ENCODE results near the gene SPEN. TPM values are rescaled to one million over a fixed set of nuclear protein-coding genes. Genes with fewer than 3 reads are reported as not detected.

SPEN gene
- total and polyA plus RNA-seq, 2 experiments from 2014 or later = 24.3 to 25.9 TPM

DNA sequence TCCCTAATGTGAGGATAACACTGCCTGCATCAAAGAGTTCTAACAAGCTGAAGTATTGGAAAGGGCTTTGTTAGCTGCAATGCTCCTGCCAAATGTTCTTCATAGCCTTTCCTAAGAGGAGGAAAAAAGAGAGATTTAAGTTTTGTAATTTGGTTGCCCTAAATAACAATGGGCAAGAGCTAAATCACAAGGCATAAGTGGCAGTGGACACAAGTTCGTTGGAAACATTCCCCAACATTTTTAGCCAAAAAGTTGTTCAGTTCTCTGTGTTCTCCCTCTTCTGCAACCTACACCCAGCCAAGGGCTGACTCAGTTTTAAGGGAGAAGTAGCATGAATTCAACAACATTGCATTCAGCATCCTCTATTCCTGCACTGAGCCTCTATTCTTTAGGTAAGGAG is 37.4 kb upstream of the SPEN start:
- TF ChIP-seq, protein P1, sequence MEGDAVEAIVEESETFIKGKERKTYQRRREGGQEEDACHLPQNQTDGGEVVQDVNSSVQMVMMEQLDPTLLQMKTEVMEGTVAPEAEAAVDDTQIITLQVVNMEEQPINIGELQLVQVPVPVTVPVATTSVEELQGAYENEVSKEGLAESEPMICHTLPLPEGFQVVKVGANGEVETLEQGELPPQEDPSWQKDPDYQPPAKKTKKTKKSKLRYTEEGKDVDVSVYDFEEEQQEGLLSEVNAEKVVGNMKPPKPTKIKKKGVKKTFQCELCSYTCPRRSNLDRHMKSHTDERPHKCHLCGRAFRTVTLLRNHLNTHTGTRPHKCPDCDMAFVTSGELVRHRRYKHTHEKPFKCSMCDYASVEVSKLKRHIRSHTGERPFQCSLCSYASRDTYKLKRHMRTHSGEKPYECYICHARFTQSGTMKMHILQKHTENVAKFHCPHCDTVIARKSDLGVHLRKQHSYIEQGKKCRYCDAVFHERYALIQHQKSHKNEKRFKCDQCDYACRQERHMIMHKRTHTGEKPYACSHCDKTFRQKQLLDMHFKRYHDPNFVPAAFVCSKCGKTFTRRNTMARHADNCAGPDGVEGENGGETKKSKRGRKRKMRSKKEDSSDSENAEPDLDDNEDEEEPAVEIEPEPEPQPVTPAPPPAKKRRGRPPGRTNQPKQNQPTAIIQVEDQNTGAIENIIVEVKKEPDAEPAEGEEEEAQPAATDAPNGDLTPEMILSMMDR (IDR thresholded peaks at IDR 0.05; ENCODE audit: poor library complexity) = no peak
- no peak for TF ChIP-seq EZH2phosphoT487 (IDR thresholded peaks at IDR 0.05; ENCODE audit: low read depth, severe bottlenecking, unreplicated experiment)
- TF ChIP-seq EZH2 (IDR thresholded peaks at IDR 0.05; ENCODE audit: borderline replicate concordance) = no peak
- Histone ChIP-seq H3K9me3 (ENCODE audit: low read depth) (no peaks in the 10 kb centered on the region), H3K79me2 (no peaks in the 10 kb centered on the region), H3K4me1 (ENCODE audit: insufficient read depth) (no peaks in the 10 kb centered on the region), H3K36me3 (replicated peaks; ENCODE audit: insufficient read depth, low read depth) (no peaks in the 10 kb centered on the region), H4K20me1 (ENCODE audit: insufficient read depth, poor library complexity, severe bottlenecking) (no peaks in the 10 kb centered on the region), H3K4me2 (no peak overlapping the region), H3K9me2 (replicated peaks; ENCODE audit: insufficient read depth) (no peaks in the 10 kb centered on the region), H2AFZ (no peak overlapping the region), H3K27me3 (no peaks in the 10 kb centered on the region), H3K4me3 (no peak overlapping the region), H3K27ac (no peak overlapping the region)
- no peak for DNase-seq (ENCODE audit: low spot score)
- 74% methylated on average over 1 of the region's 1 CpG for WGBS (ENCODE audit: low lambda C conversion rate, missing lambda C conversion rate)

DNA sequence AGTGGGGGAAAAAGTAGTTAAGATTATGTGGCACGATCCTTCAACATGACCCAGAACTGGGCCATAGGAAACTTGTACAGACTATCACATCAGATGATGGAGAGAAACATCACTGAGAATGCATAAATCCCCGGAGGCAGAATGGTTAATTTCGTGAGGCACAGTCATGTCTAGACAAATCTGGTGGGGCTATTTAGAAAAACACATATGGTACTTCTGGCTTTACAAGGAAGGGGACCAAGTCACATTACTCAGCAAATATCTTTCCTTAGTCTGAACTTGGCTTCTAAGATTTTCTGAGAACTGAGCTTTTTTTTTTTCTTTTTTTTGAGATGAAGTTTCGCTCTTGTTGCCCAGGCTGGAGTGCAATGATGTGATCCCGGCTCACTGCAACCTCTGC is 30.8 kb upstream of the SPEN start:
- TF ChIP-seq, protein P1 (IDR thresholded peaks at IDR 0.05; ENCODE audit: poor library complexity) = no peak
- TF ChIP-seq EZH2phosphoT487 (IDR thresholded peaks at IDR 0.05; ENCODE audit: low read depth, severe bottlenecking, unreplicated experiment) (no peak), EZH2 (IDR thresholded peaks at IDR 0.05; ENCODE audit: borderline replicate concordance) (no peak)
- Histone ChIP-seq H3K27me3 (no peaks in the 10 kb centered on the region), H3K4me3 (no peak overlapping the region), H3K36me3 (replicated peaks; ENCODE audit: insufficient read depth, low read depth) (no peaks in the 10 kb centered on the region), H3K9me2 (replicated peaks; ENCODE audit: insufficient read depth) (no peaks in the 10 kb centered on the region), H3K27ac (no peak overlapping the region), H3K9me3 (ENCODE audit: low read depth) (no peaks in the 10 kb centered on the region), H2AFZ (no peak overlapping the region), H3K79me2 (no peaks in the 10 kb centered on the region), H3K4me2 (no peak overlapping the region), H3K4me1 (ENCODE audit: insufficient read depth) (no peaks in the 10 kb centered on the region), H4K20me1 (ENCODE audit: insufficient read depth, poor library complexity, severe bottlenecking) (no peaks in the 10 kb centered on the region)
- DNase-seq (ENCODE audit: low spot score) = no peak
- WGBS (ENCODE audit: low lambda C conversion rate, missing lambda C conversion rate) = 91% methylated on average over 5 of the region's 5 CpGs

DNA sequence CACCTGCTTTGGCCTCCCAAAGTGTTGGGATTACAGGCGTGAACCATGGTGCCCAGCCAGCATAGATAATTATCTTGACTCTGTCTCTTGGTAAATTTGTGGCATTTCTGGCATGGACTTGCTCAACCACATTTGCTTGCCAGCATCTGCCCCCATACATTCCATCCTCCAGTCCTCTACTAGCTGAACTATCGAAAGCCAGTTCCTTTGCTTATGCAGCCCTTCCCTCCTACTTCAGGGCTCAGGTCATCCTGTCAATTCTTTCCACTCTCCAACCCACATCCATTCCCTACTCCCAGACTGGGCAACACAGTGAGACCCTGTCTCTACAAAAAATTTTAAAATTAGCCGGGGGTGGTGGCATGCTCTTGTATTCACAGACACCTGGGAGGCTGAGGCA is 27.0 kb upstream of the SPEN start:
- H3K79me2 ChIP-seq = no peaks in the 10 kb centered on the region
- TF ChIP-seq EZH2phosphoT487 (IDR thresholded peaks at IDR 0.05; ENCODE audit: low read depth, severe bottlenecking, unreplicated experiment) (no peak), EZH2 (IDR thresholded peaks at IDR 0.05; ENCODE audit: borderline replicate concordance) (no peak)
- TF ChIP-seq, protein P1 (IDR thresholded peaks at IDR 0.05; ENCODE audit: poor library complexity) = no peak
- no peak overlapping the region for H3K27ac ChIP-seq
- no peaks in the 10 kb centered on the region for H4K20me1 ChIP-seq (ENCODE audit: insufficient read depth, poor library complexity, severe bottlenecking)
- WGBS (ENCODE audit: low lambda C conversion rate, missing lambda C conversion rate) = 88% methylated on average over 3 of the region's 3 CpGs
- no peak overlapping the region for H3K4me2 ChIP-seq
- no peaks in the 10 kb centered on the region for H3K27me3 ChIP-seq
- no peaks in the 10 kb centered on the region for H3K36me3 ChIP-seq (replicated peaks; ENCODE audit: insufficient read depth, low read depth)
- no peak overlapping the region for H2AFZ ChIP-seq
- H3K4me1 ChIP-seq (ENCODE audit: insufficient read depth) = no peaks in the 10 kb centered on the region
- H3K4me3 ChIP-seq = no peak overlapping the region
- DNase-seq (ENCODE audit: low spot score) = no peak
- no peaks in the 10 kb centered on the region for H3K9me2 ChIP-seq (replicated peaks; ENCODE audit: insufficient read depth)
- no peaks in the 10 kb centered on the region for H3K9me3 ChIP-seq (ENCODE audit: low read depth)

DNA sequence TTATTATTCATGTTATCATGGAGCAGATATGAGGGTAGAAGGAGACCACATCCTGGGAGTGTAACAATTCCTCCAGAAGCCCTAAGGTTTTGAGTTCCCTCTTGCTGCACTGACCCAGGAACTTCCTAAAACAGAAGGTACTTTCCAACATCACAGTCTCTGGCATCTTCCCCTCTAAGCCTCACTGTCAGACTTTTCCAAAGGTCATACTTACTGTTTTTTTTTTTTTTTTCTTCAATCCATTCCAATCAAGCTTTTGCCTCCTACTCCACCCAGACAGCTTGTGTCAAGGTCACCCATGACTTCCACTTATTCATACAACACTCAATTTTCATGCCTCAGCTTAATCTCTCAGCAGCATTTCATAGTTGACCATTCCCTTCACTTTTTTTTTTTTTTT is 21.7 kb upstream of the SPEN start:
- Histone ChIP-seq H3K9me3 (ENCODE audit: low read depth) (no peaks in the 10 kb centered on the region), H3K27me3 (no peaks in the 10 kb centered on the region), H3K4me1 (ENCODE audit: insufficient read depth) (no peaks in the 10 kb centered on the region), H3K27ac (no peak overlapping the region), H2AFZ (no peak overlapping the region), H3K9me2 (replicated peaks; ENCODE audit: insufficient read depth) (no peaks in the 10 kb centered on the region), H3K79me2 (peaks cover 3% of the 10 kb centered on the region), H3K36me3 (replicated peaks; ENCODE audit: insufficient read depth, low read depth) (no peaks in the 10 kb centered on the region), H3K4me3 (no peak overlapping the region), H3K4me2 (no peak overlapping the region), H4K20me1 (ENCODE audit: insufficient read depth, poor library complexity, severe bottlenecking) (no peaks in the 10 kb centered on the region)
- no peak for DNase-seq (ENCODE audit: low spot score)
- TF ChIP-seq EZH2 (IDR thresholded peaks at IDR 0.05; ENCODE audit: borderline replicate concordance) (no peak), EZH2phosphoT487 (IDR thresholded peaks at IDR 0.05; ENCODE audit: low read depth, severe bottlenecking, unreplicated experiment) (no peak)
- TF ChIP-seq, protein P1 (IDR thresholded peaks at IDR 0.05; ENCODE audit: poor library complexity) = no peak
